HUES64 (cell line): ENCODE data around the gene HS1BP3.

Source experiments
- H3K27ac ChIP-seq: 2 replicates; pipeline ENCODE4 v1.7.0; 2013; ENCODE audit warnings: low read depth, low read length, inconsistent platforms
- H3K27me3 ChIP-seq: 2 replicates; pipeline ENCODE4 v1.6.1; 2013; ENCODE audit warnings: mild to moderate bottlenecking, low read length; ENCODE audit not compliant: insufficient read depth
- H3K36me3 ChIP-seq: 2 replicates; pipeline ENCODE4 v1.6.1; 2013; ENCODE audit warnings: mild to moderate bottlenecking, low read length; ENCODE audit not compliant: insufficient read depth
- H3K4me1 ChIP-seq: 2 replicates; pipeline ENCODE4 v1.6.1; 2013; ENCODE audit warnings: mild to moderate bottlenecking, low read length, moderate library complexity; ENCODE audit not compliant: insufficient read depth
- H3K4me3 ChIP-seq: 2 replicates; pipeline ENCODE4 v1.5.1; 2013; ENCODE audit warnings: mild to moderate bottlenecking, low read length, moderate library complexity
- H3K9ac ChIP-seq: 2 replicates; pipeline ENCODE4 v1.6.1; 2013; ENCODE audit warnings: mild to moderate bottlenecking, low read depth, low read length
- H3K9me3 ChIP-seq: 2 replicates; pipeline ENCODE4 v1.6.1; 2013; ENCODE audit warnings: low read depth, low read length; ENCODE audit not compliant: insufficient read depth
- WGBS: fragments of 150-250, 120-280 bp; methylation state at CpG from one replicate; pipeline ENCODE4 v1.1.7; 2013; ENCODE audit warnings: missing lambda C conversion rate; 5-methylcytosine and 5-hydroxymethylcytosine counted together

Gene HS1BP3

DNA sequence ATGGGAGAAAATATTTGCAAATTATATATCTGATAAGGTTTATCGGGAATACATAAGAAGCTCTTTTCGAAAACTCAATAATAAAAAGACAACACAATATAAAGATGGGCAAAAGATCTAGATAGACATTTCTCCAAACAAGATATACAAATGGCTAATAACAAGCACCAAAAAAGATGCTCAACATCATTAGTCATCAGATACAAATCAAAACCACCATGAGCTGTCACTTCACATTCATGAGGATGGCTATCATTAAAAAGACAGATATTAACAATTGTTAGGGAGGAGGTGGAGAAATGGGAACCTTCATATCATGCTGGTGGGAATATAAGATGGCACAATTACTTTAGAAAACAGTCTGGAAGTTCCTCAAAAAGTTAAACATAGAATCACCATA, 48.1 kb downstream of the HS1BP3 start:
- no peak overlapping the region for H3K4me3 ChIP-seq
- H3K27ac ChIP-seq: no peak overlapping the region
- WGBS: 83% methylated on average over 1 of the region's 2 CpGs
- H3K4me1 ChIP-seq: peaks cover 3% of the 10 kb centered on the region; the same call in 1 of the 2 replicates
- H3K27me3 ChIP-seq: no peaks in the 10 kb centered on the region
- no peak overlapping the region for H3K9ac ChIP-seq
- H3K9me3 ChIP-seq: peaks cover 5% of the 10 kb centered on the region; the same call in 1 of the 2 replicates
- no peaks in the 10 kb centered on the region for H3K36me3 ChIP-seq

DNA sequence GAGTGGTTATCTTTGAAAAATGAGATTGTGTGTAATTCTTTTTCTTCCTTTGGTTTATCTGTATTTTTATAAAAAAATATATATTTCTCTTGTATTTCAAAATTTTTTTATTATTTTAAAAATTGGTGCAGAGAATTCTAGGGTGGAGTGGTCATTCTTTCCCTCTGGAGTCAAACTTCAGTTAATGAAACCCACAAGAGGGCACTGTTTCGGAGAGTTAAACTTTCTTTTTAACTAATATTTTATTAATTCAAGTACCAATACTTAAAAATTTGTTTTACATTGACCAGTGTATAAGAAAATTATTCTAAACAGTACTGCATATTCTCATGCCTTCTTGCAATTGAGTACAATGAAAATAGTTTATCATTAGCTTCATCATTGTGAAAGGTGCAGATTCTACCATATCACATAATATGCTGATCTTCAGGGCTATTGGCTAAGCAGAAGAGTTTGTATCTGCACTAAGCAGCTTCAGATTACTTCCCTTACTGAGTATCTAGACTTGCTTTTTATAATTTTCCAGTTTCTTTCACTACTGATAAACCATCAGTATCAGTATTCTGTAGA, 50.1 kb downstream of the HS1BP3 start:
- no CpG with 5 or more reads among the region's 1 CpG for WGBS
- H3K4me1 ChIP-seq: peaks cover 4% of the 10 kb centered on the region; the same call in 1 of the 2 replicates

DNA sequence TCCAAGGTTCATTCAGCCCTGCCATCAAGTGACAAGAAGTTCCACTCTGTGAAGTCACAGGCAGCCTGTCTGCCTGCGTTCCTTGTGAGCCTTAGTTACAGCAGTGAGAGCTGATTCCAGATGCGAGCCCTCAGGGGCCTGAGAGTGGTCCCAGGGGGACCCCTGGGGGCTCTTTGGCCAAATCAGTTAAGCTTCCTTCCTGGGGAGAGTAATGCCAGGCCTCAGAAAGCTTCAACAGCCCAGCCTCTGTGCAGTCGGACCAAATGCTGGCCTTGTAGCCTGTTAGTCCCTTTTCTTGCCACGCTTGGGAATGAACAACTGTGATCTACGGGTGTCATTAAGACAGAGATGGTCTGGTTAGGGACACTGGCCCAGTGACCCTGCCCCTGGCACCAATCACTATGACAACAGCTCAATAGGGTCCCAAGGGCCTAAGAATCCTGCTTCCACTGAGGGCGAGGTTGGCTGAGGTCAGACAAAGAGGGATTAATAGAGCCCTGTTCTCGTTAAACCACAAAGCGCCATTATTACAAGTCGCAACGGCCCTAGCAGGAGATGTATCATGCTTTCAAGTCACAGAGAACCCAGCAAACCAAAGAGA, 50.9 kb downstream of the HS1BP3 start:
- H3K9me3 ChIP-seq: no peaks in the 10 kb centered on the region
- no peak overlapping the region for H3K27ac ChIP-seq
- H3K4me3 ChIP-seq: no peak overlapping the region
- H3K4me1 ChIP-seq: peaks cover 8% of the 10 kb centered on the region; the same call in 1 of the 2 replicates
- no peak overlapping the region for H3K9ac ChIP-seq
- no peaks in the 10 kb centered on the region for H3K36me3 ChIP-seq
- WGBS: 83% methylated on average over 10 of the region's 10 CpGs
- H3K27me3 ChIP-seq: no peaks in the 10 kb centered on the region

More for the DNA sequence above, 50.1 kb downstream of the HS1BP3 start:
- H3K27ac ChIP-seq: no peak overlapping the region
- H3K9ac ChIP-seq: no peak overlapping the region
- no peaks in the 10 kb centered on the region for H3K9me3 ChIP-seq
- no peaks in the 10 kb centered on the region for H3K27me3 ChIP-seq
- H3K4me3 ChIP-seq: no peak overlapping the region
- H3K36me3 ChIP-seq: no peaks in the 10 kb centered on the region

DNA sequence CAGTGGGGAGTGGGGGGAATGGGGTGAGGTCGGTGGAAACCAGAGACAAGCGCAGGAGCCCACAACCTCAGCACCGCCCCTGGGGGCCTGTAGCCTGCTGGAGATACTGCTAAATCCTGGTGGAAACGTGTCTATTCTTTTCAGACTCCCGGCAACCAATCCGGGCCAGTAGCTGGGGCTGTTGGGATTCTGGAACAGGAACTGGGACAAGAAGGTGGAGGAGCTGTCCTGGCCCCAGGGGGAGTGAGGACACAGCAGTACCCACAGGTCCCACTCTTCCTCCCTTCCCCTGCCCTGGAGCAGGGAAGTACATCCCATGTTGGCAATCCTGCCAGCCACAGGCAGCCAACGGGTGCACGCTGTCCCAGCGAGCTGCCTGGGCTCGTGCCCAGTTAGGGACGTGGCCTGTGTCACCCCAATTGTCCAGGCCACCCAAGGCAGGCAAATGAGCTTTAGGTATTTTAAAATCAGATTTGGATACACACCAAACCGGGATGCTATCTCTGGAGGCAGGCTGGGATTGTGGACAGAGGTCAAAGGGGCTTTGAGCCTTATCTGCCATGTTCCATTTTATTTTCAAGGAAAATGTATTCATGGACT, 51.8 kb downstream of the HS1BP3 start:
- Histone ChIP-seq H3K9me3 (no peaks in the 10 kb centered on the region), H3K4me1 (peaks cover 8% of the 10 kb centered on the region; the same call in 1 of the 2 replicates), H3K4me3 (no peak overlapping the region), H3K27me3 (no peaks in the 10 kb centered on the region), H3K27ac (no peak overlapping the region), H3K9ac (no peak overlapping the region), H3K36me3 (no peaks in the 10 kb centered on the region)
- WGBS: 91% methylated on average over 12 of the region's 12 CpGs

DNA sequence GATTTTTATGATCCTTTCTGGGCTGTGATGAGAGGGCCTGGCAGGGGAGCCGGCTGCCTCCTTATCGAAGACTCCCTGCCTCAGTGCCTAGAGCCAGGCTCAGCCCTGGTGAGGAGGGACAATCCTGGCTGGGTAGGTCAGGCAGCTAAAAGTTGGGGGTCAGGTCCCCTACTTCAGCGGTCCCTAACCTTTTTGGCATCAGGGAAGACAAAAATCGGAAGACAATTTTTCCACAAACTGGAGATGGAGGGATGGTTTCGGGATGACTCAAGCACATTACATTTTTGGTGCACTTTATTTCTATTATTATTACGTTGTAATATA, 53.1 kb downstream of the HS1BP3 start:
- no peaks in the 10 kb centered on the region for H3K27me3 ChIP-seq
- H3K9me3 ChIP-seq: no peaks in the 10 kb centered on the region
- H3K36me3 ChIP-seq: no peaks in the 10 kb centered on the region
- H3K27ac ChIP-seq: no peak overlapping the region
- peaks cover 8% of the 10 kb centered on the region; the same call in 1 of the 2 replicates for H3K4me1 ChIP-seq
- H3K9ac ChIP-seq: no peak overlapping the region
- H3K4me3 ChIP-seq: no peak overlapping the region
- 94% methylated on average over 4 of the region's 6 CpGs for WGBS

DNA sequence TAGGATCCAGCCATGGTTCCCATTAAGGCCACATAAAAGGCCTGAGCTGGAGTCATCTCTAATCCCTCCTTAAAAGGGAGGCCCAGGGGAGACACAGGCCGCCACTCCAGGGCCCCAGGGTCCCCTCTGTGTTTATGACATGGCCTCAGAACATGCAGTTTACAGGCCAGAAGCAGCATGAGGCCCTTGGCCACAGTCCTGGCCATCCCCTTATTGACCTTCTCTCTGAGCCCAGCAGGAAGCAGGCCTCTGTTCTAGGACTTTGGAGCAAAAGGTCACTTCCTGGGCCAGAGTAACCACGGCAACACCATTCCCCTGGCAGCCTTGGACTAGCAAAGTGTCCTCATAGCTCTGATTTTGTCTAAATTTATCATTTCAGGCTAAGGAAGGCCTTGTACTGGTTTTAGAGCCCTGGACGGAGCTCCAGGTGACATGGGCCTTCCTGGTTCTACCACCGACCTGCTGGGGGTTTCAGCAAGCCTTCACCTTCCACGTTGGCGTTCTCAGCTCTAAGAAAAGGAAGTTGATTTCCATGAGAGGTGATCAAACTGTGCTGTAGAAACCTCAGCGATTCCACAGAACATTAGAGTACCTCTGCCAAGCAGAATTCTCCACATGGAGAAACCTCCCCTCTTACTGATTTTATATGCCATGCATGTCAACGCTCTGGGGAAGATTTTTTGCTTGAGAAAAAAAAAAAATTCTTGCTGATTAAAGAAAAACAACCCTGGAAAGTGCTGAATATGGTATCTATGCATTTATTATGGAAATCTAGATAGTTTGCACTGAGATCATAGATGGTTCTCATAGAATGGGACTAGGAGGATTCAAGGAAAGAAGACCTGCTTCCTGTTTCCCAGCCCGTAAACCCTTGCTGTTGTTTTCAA, 53.7 kb downstream of the HS1BP3 start:
- no peak overlapping the region for H3K4me3 ChIP-seq
- no peak overlapping the region for H3K27ac ChIP-seq
- WGBS: 81% methylated on average over 9 of the region's 9 CpGs
- no peaks in the 10 kb centered on the region for H3K27me3 ChIP-seq
- no peaks in the 10 kb centered on the region for H3K9me3 ChIP-seq
- no peaks in the 10 kb centered on the region for H3K36me3 ChIP-seq
- no peak overlapping the region; the same call in 1 of the 2 replicates for H3K9ac ChIP-seq
- peaks cover 8% of the 10 kb centered on the region; the same call in 1 of the 2 replicates for H3K4me1 ChIP-seq

DNA sequence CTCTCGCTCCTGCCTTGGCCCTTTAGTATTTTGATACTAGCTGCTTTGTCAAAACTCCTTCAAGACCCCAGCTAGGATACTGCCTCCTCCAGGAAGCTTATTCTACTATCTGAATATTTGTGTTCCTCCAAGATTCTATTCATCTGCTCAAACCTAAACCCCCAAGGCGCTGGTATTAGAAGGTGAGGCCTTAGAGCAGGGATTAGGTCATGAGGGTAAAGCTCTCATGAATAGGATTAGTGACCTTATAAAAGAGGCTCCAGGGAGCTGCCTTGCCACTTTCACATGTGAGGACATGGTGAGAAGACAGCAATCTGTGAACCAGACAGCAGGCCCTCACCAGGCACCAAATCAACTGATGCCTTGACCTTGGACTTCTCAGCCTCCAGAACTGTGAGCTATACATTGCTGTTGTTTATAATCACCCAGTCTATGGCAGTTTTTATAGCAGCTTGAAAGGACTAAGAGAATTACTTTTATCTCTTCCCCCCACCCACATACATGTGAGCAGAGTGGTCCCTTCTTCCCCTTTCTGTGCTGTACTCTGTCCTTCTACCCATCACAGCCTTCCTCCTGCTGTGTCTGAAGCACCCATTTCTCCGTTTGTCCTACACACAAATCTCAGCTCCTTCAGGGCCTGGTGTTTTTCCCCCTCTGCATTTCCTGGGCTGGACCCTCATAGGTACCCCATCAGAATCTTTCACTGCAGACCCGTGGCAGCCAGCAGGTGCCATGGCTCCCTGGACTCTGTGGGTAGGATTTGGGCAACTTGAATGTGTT, 54.5 kb downstream of the HS1BP3 start:
- Histone ChIP-seq H3K27ac (no peak overlapping the region), H3K4me3 (no peak overlapping the region), H3K4me1 (peaks cover 8% of the 10 kb centered on the region; the same call in 1 of the 2 replicates), H3K27me3 (no peaks in the 10 kb centered on the region), H3K9me3 (no peaks in the 10 kb centered on the region), H3K36me3 (no peaks in the 10 kb centered on the region), H3K9ac (no peak overlapping the region)
- WGBS: 89% methylated on average over 4 of the region's 4 CpGs

DNA sequence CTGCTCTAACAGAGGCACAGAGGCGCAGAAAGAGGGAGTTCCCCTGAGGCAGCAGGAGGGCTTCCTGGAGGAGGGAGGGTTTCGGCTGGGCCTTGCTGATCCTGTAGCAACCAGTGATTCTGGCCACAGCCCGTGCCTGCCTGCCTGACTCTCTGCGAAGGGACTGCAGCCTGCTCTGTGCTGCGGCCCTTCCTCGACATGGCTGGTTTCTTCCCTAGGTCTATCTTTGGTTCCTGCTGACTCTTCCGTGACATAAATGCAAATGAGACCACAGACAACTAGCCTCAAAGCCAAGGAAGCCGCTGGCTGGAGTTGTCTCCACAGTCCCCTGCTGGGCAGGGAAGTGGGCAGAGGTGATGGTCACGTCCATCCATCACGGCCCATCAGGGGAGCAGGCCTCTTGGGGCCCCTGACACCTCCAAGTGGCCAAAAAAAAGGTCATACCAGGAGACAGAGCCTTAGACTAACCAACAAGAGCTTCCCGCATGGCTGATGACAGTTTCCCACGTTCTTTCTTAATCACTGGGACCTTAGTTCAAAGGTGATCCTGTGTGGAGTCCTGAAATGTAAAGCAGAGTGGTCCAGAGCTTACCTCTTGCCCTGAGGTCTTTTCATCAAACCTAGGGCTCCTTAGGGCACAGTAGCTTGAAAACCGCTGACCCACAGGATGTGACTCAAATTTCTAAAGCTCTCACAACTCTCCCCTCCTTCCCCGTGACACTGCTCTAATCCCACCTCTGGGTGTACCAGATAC, 55.3 kb downstream of the HS1BP3 start:
- Histone ChIP-seq H3K27ac (no peak overlapping the region), H3K36me3 (no peaks in the 10 kb centered on the region), H3K4me3 (no peak overlapping the region), H3K27me3 (no peaks in the 10 kb centered on the region), H3K4me1 (peaks cover 8% of the 10 kb centered on the region; the same call in 1 of the 2 replicates), H3K9ac (no peak overlapping the region), H3K9me3 (no peaks in the 10 kb centered on the region)
- 43% methylated on average over 14 of the region's 14 CpGs for WGBS

DNA sequence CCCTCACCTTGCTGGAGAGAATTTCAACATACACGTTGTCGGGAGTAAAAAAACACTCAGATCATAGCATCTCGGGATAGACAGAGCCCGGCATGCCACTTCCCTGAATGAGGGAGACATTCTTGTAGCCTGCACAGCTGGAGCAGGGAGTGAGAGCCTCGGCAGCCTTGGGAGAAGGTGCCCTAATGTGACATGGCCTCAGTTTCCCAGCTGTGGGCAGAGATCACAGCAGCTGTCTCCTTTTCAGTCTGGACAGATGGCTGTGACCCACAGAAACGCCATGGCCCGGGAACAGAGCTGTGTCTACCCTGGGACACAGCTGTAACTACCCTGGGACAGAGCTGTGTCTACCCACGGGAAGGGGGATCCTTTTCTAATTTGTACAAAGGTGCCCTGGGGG, 55.9 kb downstream of the HS1BP3 start:
- Histone ChIP-seq H3K4me1 (peaks cover 7% of the 10 kb centered on the region; the same call in 1 of the 2 replicates), H3K9me3 (no peaks in the 10 kb centered on the region), H3K4me3 (no peak overlapping the region), H3K36me3 (no peaks in the 10 kb centered on the region), H3K27me3 (no peaks in the 10 kb centered on the region), H3K9ac (no peak overlapping the region), H3K27ac (no peak overlapping the region)
- 72% methylated on average over 8 of the region's 8 CpGs for whole genome bisulfite sequencing
